K562 (cell line): Measurements from ENCODE around the gene FAM53C. TPM values are rescaled to one million over a fixed set of nuclear protein-coding genes. Genes with fewer than 3 reads are reported as not detected.

ENCODE experiments used
- CBFB ChIP-seq: sonication (generic); formaldehyde crosslinking; IDR thresholded peaks from 2 replicates; pipeline ENCODE4 v1.4.0; 2020; ENCODE audit warnings: mild to moderate bottlenecking, missing genetic modification reagents
- CCNT2 ChIP-seq: IDR thresholded peaks from 2 replicates; pipeline ENCODE4 v1.6.1; 2011; ENCODE audit warnings: borderline replicate concordance, low read depth, mild to moderate bottlenecking, moderate library complexity, mixed read lengths, low read length; ENCODE audit not compliant: insufficient read length; ENCODE audit errors: extremely low read depth
- FUS ChIP-seq: fragments of 200-400 bp; formaldehyde crosslinking; optimal IDR thresholded peaks from 2 replicates; pipeline ENCODE3; 2017; ENCODE audit warnings: low read depth, low read length
- MIER1 ChIP-seq: fragments of 450-650 bp; IDR thresholded peaks from 2 replicates; pipeline ENCODE4 v1.6.1; 2016; ENCODE audit warnings: antibody characterized with exemption, mild to moderate bottlenecking, low read depth
- PTBP1 ChIP-seq: fragments of 200-400 bp; formaldehyde crosslinking; IDR thresholded peaks from 2 replicates; pipeline ENCODE4 v1.6.1; 2017; ENCODE audit warnings: low read depth, low read length
- SMARCB1 ChIP-seq: IDR thresholded peaks from 2 replicates; pipeline ENCODE4 v1.6.1; 2011; ENCODE audit warnings: improper control_type of control experiment, low read depth; ENCODE audit not compliant: insufficient read length
- TEAD4 ChIP-seq, 2 experiments: sonication (generic) in 1 of 2; formaldehyde crosslinking in 1 of 2; IDR thresholded peaks; 2 replicates each; pipeline versions ENCODE4 v1.6.1 to v1.8.0; 2012 to 2022; ENCODE audit warnings: borderline replicate concordance in 1 of 2, inconsistent platforms in 1 of 2, low read length in 1 of 2, mild to moderate bottlenecking in 1 of 2, missing genetic modification reagents in 1 of 2
- TOE1 ChIP-seq, 2 experiments: fragments of 450-650 bp in 1 of 2; sonication (generic) in 1 of 2; formaldehyde crosslinking in 1 of 2; IDR thresholded peaks; 2 replicates each; pipeline versions ENCODE4 v1.7.1 to v1.8.0; 2016 to 2022; ENCODE audit warnings: borderline replicate concordance in 2 of 2, mild to moderate bottlenecking in 2 of 2, antibody characterized with exemption in 1 of 2, inconsistent platforms in 1 of 2, low read depth in 1 of 2, missing genetic modification reagents in 1 of 2, moderate library complexity in 1 of 2
- WHSC1 ChIP-seq: IDR thresholded peaks from one replicate; pipeline ENCODE4 v1.6.1; 2012; ENCODE audit warnings: low read length, control low read depth, inconsistent platforms
- ZKSCAN1 ChIP-seq: fragments of 150-350 bp; IDR thresholded peaks from 2 replicates; pipeline ENCODE4 v1.6.1; 2016; ENCODE audit warnings: low read depth, low read length
- ZNF324 ChIP-seq: fragments of 250-450 bp; sonication (Bioruptor Pico); IDR thresholded peaks from 2 replicates; pipeline ENCODE4 v1.4.0; 2020; ENCODE audit warnings: mild to moderate bottlenecking
- ZNF518B ChIP-seq: fragments of 250-450 bp; sonication (Bioruptor Pico); IDR thresholded peaks from 2 replicates; pipeline ENCODE4 v1.5.0; 2021; ENCODE audit warnings: mild to moderate bottlenecking, moderate library complexity
- ZNF609 ChIP-seq: sonication (generic); formaldehyde crosslinking; IDR thresholded peaks from 2 replicates; pipeline ENCODE4 v1.8.1; 2023; ENCODE audit warnings: missing genetic modification reagents, mild to moderate bottlenecking, borderline replicate concordance
- ZNF766 ChIP-seq: fragments of 200-800 bp; sonication (Bioruptor generic); conservative IDR thresholded peaks from 2 replicates; pipeline ENCODE4 v1.6.1; 2016; ENCODE audit warnings: missing genetic modification characterization, missing compliant biosample characterization
- ZNF785 ChIP-seq: fragments of 250-450 bp; sonication (Bioruptor Pico); IDR thresholded peaks from 2 replicates; pipeline ENCODE4 v1.4.0; 2020; ENCODE audit warnings: mild to moderate bottlenecking
- ZSCAN32 ChIP-seq: fragments of 450-650 bp; formaldehyde crosslinking; IDR thresholded peaks from 2 replicates; pipeline ENCODE4 v1.4.0; 2020; ENCODE audit warnings: mild to moderate bottlenecking, moderate library complexity
- polyA plus RNA-seq, 8 experiments: library from polyadenylated mRNA; depleted of rRNA in 4 of 8; stranded (reverse) in 5 of 8; unstranded in 3 of 8; fragments of >200 nt; fragmentation: Nextera tagmentation in 2 of 8; fragmentation: Illumina TruSeq in 1 of 8; extraction: Ambion mirVana in 2 of 8; extraction: Trizol in 1 of 8; gene quantifications; 2 replicates each; pipeline versions ENCODE4 v1.2.1 to v1.2.3, GENCODE V29; 2011 to 2014; ENCODE audit warnings: inconsistent platforms in 1 of 8, missing spikeins in 1 of 8
- total RNA-seq, 7 experiments: library from RNA; depleted of rRNA in 6 of 7; stranded (reverse); fragments of >200 nt in 6 of 7; fragmentation: Illumina TruSeq in 2 of 7; extraction: Trizol in 2 of 7; gene quantifications; 2 replicates each; pipeline versions ENCODE4 v1.2.1 to v1.2.3, GENCODE V29; 2011 to 2021; ENCODE audit warnings: low replicate concordance in 1 of 7
- TF ChIP-seq, protein P1 (sequence below): IDR thresholded peaks from 2 replicates; pipeline ENCODE4 v1.6.1; 2011; ENCODE audit not compliant: insufficient read length; ENCODE audit errors: extremely low read depth

Gene FAM53C
- total and polyA plus RNA-seq, 9 of the 15 experiments (the other 6 are each of a cell fraction or from before 2014, with no cell fraction given), result 9.7 to 38.5 (median 25.2) TPM

- TF ChIP-seq CCNT2 (peak; percentile 98), ZNF766 (CRISPR knock-in tag) (no peak), ZSCAN32 (CRISPR knock-in tag) (peak; percentile 45; the same call in 1 of the 2 replicates), MIER1 (peak; percentile 74; the same call in 1 of the 2 replicates), TOE1 (IDR thresholded peaks at IDR 0.05; ENCODE audit: borderline replicate concordance) (peak; percentile 100), TOE1 (CRISPR knock-in tag; IDR thresholded peaks at IDR 0.05; ENCODE audit: borderline replicate concordance, low read depth) (0 out of 2 replicates have a peak, but pooled peaks have one; percentile 70), WHSC1 (no peak), ZNF785 (no peak), PTBP1 (no peak), TEAD4 (IDR thresholded peaks at IDR 0.05; ENCODE audit: low read length) (no peak), TEAD4 (CRISPR knock-in tag; IDR thresholded peaks at IDR 0.05; ENCODE audit: borderline replicate concordance) (no peak), ZNF609 (CRISPR knock-in tag) (peak; percentile 63; the same call in 1 of the 2 replicates), ZKSCAN1 (no peak), CBFB (CRISPR knock-in tag) (no peak), SMARCB1 (no peak), ZNF518B (CRISPR knock-in tag) (no peak), ZNF324 (CRISPR knock-in tag) (no peak), FUS (peak; percentile 98)
- TF ChIP-seq, protein P1, sequence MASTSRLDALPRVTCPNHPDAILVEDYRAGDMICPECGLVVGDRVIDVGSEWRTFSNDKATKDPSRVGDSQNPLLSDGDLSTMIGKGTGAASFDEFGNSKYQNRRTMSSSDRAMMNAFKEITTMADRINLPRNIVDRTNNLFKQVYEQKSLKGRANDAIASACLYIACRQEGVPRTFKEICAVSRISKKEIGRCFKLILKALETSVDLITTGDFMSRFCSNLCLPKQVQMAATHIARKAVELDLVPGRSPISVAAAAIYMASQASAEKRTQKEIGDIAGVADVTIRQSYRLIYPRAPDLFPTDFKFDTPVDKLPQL, result peak; percentile 80
Observed at GRCh38 chr5:138337685-138338410, at the start of gene FAM53C (continued).
